ENCODE data around the gene MTCL3.

DNA sequence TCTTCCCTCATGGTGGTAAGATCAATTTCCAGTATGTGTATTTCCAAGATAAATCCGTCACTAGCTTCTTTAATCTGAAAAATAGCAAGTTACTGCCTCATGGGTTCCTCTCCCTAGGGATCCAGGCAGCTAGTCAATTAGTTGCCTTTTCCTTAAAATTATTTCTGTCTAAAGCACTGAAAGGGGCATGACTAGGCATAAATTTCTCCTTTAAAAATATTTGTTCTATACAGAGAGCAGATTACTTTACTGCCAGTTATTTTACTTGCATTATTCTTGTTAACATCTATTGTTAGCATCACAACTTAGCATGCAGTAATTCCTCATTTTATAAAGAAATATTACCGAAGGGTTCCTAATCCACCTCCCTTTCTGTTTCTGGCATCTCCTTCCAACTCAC is 1.4 kb downstream of the MTCL3 start:
- no peak for TF ChIP-seq POLR2AphosphoS5 (IDR thresholded peaks at IDR 0.05; ENCODE audit: low read depth, low read length)
- no peak for TF ChIP-seq POLR2A (IDR thresholded peaks at IDR 0.05; ENCODE audit: low read depth, low read length)
